Stomach (tissue), 4 donors: ENCODE results near the gene DHX58.

Experiments used
- EP300 ChIP-seq: sonication (generic); formaldehyde crosslinking; IDR thresholded peaks from one replicate; pipeline ENCODE4 v1.6.1; 2017; ENCODE audit warnings: antibody characterized with exemption
- POLR2A ChIP-seq, 4 donors: fragments of 450-650 bp; IDR thresholded peaks; one replicate each; pipeline ENCODE4 v1.6.1; 2016; ENCODE audit warnings: antibody characterized with exemption in 4 of 4, control low read depth in 2 of 4, mild to moderate bottlenecking in 1 of 4, moderate library complexity in 1 of 4
- POLR2AphosphoS5 ChIP-seq, 3 donors: sonication (generic); formaldehyde crosslinking; IDR thresholded peaks; one replicate each; pipeline ENCODE4 v1.6.1; 2016; ENCODE audit warnings: antibody characterized with exemption in 3 of 3
- TF ChIP-seq, protein P1 (sequence below), 7 experiments: fragments of 450-650 bp in 4 of 7; fragments of 200-600 bp in 3 of 7; sonication (generic) in 3 of 7; IDR thresholded peaks; one replicate each; pipeline ENCODE4 v1.5.1; 2016 to 2019; ENCODE audit warnings: antibody characterized with exemption in 7 of 7, control low read depth in 2 of 7, mild to moderate bottlenecking in 1 of 7

- TF ChIP-seq, protein P1, sequence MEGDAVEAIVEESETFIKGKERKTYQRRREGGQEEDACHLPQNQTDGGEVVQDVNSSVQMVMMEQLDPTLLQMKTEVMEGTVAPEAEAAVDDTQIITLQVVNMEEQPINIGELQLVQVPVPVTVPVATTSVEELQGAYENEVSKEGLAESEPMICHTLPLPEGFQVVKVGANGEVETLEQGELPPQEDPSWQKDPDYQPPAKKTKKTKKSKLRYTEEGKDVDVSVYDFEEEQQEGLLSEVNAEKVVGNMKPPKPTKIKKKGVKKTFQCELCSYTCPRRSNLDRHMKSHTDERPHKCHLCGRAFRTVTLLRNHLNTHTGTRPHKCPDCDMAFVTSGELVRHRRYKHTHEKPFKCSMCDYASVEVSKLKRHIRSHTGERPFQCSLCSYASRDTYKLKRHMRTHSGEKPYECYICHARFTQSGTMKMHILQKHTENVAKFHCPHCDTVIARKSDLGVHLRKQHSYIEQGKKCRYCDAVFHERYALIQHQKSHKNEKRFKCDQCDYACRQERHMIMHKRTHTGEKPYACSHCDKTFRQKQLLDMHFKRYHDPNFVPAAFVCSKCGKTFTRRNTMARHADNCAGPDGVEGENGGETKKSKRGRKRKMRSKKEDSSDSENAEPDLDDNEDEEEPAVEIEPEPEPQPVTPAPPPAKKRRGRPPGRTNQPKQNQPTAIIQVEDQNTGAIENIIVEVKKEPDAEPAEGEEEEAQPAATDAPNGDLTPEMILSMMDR (IDR thresholded peaks at IDR 0.05), result no peak
- TF ChIP-seq POLR2A (IDR thresholded peaks at IDR 0.05) (no peak), EP300 (no peak), POLR2AphosphoS5 (IDR thresholded peaks at IDR 0.05) (no peak)
These were observed 5.0 kb upstream of the DHX58 start for GRCh38 chr17:42117397-42118125.
